ENCODE results near the gene ITGAX.

DNA sequence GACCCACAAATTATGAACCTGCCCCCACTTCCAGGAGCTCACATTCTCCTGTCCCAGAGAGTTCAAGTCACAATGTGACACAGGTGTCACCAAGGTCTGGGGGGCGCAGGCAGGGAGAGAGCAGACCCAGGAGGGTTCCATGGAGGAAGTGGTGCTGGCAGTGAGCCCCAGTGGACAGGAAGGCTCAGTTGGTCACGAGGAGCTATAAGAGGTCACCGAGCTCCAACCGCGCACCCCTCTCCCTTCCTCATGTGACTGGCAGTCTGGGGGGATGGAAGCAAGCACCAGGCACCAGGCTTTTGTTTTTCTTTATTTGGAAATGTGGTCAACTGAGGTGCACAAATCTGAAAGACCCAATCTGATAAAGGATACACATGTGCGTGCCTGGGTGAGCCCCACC is 40.7 kb downstream of the ITGAX start:
- TF ChIP-seq EGR1 (IDR thresholded peaks at IDR 0.05; ENCODE audit: low read depth in 2 of 2) (no peak), TAF1 (conservative IDR thresholded peaks at IDR 0.05) (no peak), HNF4G (IDR thresholded peaks at IDR 0.05) (no peak), RAD21 (IDR thresholded peaks at IDR 0.05) (no peak)
- TF ChIP-seq, protein P1, sequence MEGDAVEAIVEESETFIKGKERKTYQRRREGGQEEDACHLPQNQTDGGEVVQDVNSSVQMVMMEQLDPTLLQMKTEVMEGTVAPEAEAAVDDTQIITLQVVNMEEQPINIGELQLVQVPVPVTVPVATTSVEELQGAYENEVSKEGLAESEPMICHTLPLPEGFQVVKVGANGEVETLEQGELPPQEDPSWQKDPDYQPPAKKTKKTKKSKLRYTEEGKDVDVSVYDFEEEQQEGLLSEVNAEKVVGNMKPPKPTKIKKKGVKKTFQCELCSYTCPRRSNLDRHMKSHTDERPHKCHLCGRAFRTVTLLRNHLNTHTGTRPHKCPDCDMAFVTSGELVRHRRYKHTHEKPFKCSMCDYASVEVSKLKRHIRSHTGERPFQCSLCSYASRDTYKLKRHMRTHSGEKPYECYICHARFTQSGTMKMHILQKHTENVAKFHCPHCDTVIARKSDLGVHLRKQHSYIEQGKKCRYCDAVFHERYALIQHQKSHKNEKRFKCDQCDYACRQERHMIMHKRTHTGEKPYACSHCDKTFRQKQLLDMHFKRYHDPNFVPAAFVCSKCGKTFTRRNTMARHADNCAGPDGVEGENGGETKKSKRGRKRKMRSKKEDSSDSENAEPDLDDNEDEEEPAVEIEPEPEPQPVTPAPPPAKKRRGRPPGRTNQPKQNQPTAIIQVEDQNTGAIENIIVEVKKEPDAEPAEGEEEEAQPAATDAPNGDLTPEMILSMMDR (IDR thresholded peaks at IDR 0.05; ENCODE audit: low read depth, low read length, missing input control), result no peak
- TF ChIP-seq, protein P2, sequence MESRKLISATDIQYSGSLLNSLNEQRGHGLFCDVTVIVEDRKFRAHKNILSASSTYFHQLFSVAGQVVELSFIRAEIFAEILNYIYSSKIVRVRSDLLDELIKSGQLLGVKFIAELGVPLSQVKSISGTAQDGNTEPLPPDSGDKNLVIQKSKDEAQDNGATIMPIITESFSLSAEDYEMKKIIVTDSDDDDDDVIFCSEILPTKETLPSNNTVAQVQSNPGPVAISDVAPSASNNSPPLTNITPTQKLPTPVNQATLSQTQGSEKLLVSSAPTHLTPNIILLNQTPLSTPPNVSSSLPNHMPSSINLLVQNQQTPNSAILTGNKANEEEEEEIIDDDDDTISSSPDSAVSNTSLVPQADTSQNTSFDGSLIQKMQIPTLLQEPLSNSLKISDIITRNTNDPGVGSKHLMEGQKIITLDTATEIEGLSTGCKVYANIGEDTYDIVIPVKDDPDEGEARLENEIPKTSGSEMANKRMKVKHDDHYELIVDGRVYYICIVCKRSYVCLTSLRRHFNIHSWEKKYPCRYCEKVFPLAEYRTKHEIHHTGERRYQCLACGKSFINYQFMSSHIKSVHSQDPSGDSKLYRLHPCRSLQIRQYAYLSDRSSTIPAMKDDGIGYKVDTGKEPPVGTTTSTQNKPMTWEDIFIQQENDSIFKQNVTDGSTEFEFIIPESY (IDR thresholded peaks at IDR 0.05), result no peak

Data from liver (tissue), 3 donors.